ENCODE data around the gene NFAM1.
A peak's percentile ranks its signal among the peaks of the same experiment; 100 is the strongest.

NFAM1 gene

GRCh38 chr22:42414021-42414420 lies 18.2 kb downstream of the NFAM1 start:
- ATAC-seq (replicated peaks) (no peak), DNase-seq (no peak)
- peaks cover 0 to 9% of the 10 kb centered on the region in 2 donors for H3K4me1 Mint-ChIP-seq
- no peaks in the 10 kb centered on the region for H3K36me3 Mint-ChIP-seq
- no peak overlapping the region for H3K27ac Mint-ChIP-seq
- peaks cover 8 to 10% of the 10 kb centered on the region in 2 donors for H3K27me3 Mint-ChIP-seq
- H3K9me3 Mint-ChIP-seq, result no peaks in the 10 kb centered on the region
- H3K4me3 Mint-ChIP-seq, result no peak overlapping the region

- Mint-ChIP-seq H3K9me3 (no peaks in the 10 kb centered on the region), H3K27ac (no peak overlapping the region), H3K27me3 (peaks cover 6 to 7% of the 10 kb centered on the region in 2 donors), H3K4me1 (peaks cover 0 to 7% of the 10 kb centered on the region in 2 donors), H3K36me3 (no peaks in the 10 kb centered on the region), H3K4me3 (no peak overlapping the region)
- ATAC-seq (replicated peaks) (no peak), DNase-seq (no peak)
These were observed 19.4 kb downstream of the NFAM1 start for GRCh38 chr22:42412744-42413333.

- Mint-ChIP-seq H3K4me3 (no peak overlapping the region), H3K27ac (no peak overlapping the region), H3K27me3 (no peaks in the 10 kb centered on the region), H3K9me3 (no peaks in the 10 kb centered on the region), H3K4me1 (peaks cover 0 to 8% of the 10 kb centered on the region in 2 donors), H3K36me3 (peaks cover 2 to 5% of the 10 kb centered on the region in 2 donors)
- ATAC-seq (replicated peaks) (no peak), DNase-seq (no peak)
These were observed 21.5 kb downstream of the NFAM1 start for GRCh38 chr22:42410708-42411107.

- peaks cover 3 to 5% of the 10 kb centered on the region in 2 donors for H3K36me3 Mint-ChIP-seq
- no peak overlapping the region for H3K27ac Mint-ChIP-seq
- no peaks in the 10 kb centered on the region for H3K9me3 Mint-ChIP-seq
- ATAC-seq (replicated peaks) (no peak), DNase-seq (no peak)
- H3K27me3 Mint-ChIP-seq, result no peaks in the 10 kb centered on the region
- H3K4me3 Mint-ChIP-seq, result no peak overlapping the region
- peaks cover 0 to 7% of the 10 kb centered on the region in 2 donors for H3K4me1 Mint-ChIP-seq
These were observed 23.2 kb downstream of the NFAM1 start for GRCh38 chr22:42408810-42409529.

GRCh38 chr22:42408276-42408675 lies 23.9 kb downstream of the NFAM1 start:
- Mint-ChIP-seq H3K9me3 (no peaks in the 10 kb centered on the region), H3K4me3 (no peak overlapping the region), H3K27ac (no peak overlapping the region), H3K4me1 (peaks cover 4 to 8% of the 10 kb centered on the region in 2 donors), H3K27me3 (no peaks in the 10 kb centered on the region), H3K36me3 (peaks cover 3 to 6% of the 10 kb centered on the region in 2 donors)
- no peak for ATAC-seq (replicated peaks)
- DNase-seq, result no peak

DNA sequence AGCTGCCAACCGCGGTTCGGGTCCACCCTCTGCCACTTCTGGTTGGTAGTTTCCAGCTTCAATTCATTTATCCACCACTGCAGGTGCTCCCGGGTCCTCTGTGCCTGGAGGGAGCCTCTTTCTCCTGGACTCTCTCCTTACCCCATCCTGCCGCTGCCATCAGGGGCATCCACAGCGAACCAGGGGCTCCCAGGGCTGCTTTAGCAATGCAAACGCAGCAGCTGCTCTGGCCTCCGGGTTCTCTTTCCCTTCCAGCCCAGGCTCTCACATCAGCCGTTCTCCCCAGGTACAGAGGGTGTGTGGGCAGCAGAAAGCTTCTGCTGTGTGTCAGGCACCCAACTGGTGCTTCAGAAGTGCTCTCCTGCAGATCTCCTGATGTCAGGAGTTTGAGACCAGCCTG lies 27.9 kb downstream of the NFAM1 start:
- Mint-ChIP-seq H3K9me3 (no peaks in the 10 kb centered on the region), H3K36me3 (peaks cover 6 to 15% of the 10 kb centered on the region in 2 donors), H3K4me3 (no peak overlapping the region), H3K4me1 (peaks cover 24 to 29% of the 10 kb centered on the region in 2 donors), H3K27me3 (no peaks in the 10 kb centered on the region), H3K27ac (no peak overlapping the region)
- ATAC-seq (replicated peaks) (no peak), DNase-seq (no peak)

DNA sequence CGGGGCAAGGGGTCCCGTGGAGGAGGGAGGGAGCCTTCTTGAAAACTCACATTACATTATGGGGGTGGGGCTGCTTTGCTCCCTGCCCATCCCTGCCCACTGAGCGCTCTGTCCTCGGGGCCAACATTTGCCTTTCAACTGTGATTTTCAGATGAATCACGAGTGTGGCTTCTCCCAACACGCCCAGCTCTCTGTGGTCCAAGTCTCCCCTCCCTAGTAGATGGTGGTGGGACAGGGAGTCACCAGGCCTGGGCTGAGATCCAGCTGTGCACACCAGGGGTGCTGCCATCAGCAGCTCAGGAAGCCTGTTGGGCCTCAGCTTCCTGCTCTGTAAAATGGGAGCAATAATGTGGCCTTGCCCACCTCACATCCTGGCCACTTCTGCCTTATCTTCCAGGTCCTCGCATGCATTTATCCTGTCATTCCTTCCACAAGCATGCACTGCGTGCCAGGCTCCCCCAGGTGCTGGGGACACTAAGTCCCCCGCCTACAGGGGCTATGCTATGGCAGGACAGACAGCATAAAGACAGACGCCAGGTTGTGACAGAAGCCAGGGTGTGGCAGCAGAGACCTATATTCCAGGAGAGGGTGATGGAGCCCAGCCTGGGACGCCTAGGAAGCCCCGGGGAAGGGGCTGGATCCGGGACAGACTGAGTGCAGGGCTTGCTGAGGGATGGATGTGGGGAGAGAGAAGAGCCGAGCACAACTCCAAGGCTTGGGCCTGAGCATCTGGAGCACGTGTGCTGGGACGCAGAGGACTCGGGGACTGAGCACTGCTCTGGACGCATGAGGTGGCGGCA lies 30.5 kb downstream of the NFAM1 start:
- Mint-ChIP-seq H3K4me3 (no peak overlapping the region), H3K4me1 (peaks cover 38 to 52% of the 10 kb centered on the region in 2 donors), H3K27ac (no peak overlapping the region), H3K36me3 (peaks cover 6 to 15% of the 10 kb centered on the region in 2 donors), H3K9me3 (no peaks in the 10 kb centered on the region), H3K27me3 (no peaks in the 10 kb centered on the region)
- ATAC-seq (replicated peaks) (no peak), DNase-seq (no peak)

DNA sequence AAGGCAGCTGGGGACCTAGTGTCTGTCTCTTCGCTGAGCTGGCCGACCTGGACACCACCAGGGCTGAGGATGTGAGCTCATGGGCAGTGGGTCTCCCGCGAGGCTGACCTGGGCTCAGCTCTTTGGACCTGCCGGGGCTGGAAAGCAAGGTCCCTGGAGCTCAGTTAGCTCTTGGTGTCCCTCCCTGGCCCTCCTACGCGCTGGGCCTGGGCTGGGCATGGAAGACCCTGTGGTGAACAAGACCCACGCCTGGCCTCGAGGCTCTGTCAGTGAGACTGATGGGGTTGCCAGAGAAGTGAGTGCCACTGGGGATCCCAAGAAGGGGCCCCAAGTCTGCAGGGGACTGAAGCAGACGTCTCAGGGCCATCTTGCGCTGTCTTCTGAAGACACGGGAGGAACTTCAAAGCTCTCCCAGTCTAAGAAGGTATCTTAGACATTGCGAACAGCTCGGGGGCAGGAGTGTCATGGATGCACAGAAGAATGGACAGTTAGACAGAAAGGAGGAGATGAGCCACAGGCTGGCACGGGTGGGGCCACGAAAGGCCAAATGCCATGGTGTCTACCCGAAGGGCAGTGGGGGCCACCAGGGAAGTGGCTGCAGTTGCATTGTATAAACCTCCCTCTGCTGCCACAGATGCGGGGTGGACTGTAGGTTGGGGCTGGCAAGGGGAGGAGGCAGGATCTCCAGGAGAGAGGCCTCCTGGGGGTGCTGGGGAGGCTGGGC lies 31.2 kb downstream of the NFAM1 start:
- H3K4me3 Mint-ChIP-seq, result no peak overlapping the region
- no peaks in the 10 kb centered on the region for H3K9me3 Mint-ChIP-seq
- no peaks in the 10 kb centered on the region for H3K27me3 Mint-ChIP-seq
- no peak for DNase-seq
- H3K4me1 Mint-ChIP-seq, result peaks cover 39 to 59% of the 10 kb centered on the region in 2 donors
- H3K36me3 Mint-ChIP-seq, result peaks cover 4 to 9% of the 10 kb centered on the region in 2 donors
- H3K27ac Mint-ChIP-seq, result peak overlapping the region; percentile 9
- ATAC-seq (replicated peaks), result no peak

- Mint-ChIP-seq H3K9me3 (no peaks in the 10 kb centered on the region), H3K36me3 (peaks cover 4 to 9% of the 10 kb centered on the region in 2 donors), H3K27me3 (no peaks in the 10 kb centered on the region), H3K4me3 (no peak overlapping the region), H3K4me1 (peaks cover 40 to 65% of the 10 kb centered on the region in 2 donors), H3K27ac (no peak overlapping the region)
- DNase-seq (no peak), ATAC-seq (replicated peaks) (no peak)
These were observed 32.6 kb downstream of the NFAM1 start for GRCh38 chr22:42399315-42400271.

GRCh38 chr22:42397332-42398249 lies 34.6 kb downstream of the NFAM1 start:
- no peaks in the 10 kb centered on the region for H3K9me3 Mint-ChIP-seq
- H3K36me3 Mint-ChIP-seq, result peaks cover 0 to 6% of the 10 kb centered on the region in 2 donors
- peaks cover 39 to 60% of the 10 kb centered on the region in 2 donors for H3K4me1 Mint-ChIP-seq
- peak; percentile 71 for DNase-seq
- peak; percentile 91 for ATAC-seq (replicated peaks)
- no peaks in the 10 kb centered on the region for H3K27me3 Mint-ChIP-seq
- H3K4me3 Mint-ChIP-seq, result peak overlapping the region; percentile 66 to 83
- peak overlapping the region; percentile 90 for H3K27ac Mint-ChIP-seq

DNA sequence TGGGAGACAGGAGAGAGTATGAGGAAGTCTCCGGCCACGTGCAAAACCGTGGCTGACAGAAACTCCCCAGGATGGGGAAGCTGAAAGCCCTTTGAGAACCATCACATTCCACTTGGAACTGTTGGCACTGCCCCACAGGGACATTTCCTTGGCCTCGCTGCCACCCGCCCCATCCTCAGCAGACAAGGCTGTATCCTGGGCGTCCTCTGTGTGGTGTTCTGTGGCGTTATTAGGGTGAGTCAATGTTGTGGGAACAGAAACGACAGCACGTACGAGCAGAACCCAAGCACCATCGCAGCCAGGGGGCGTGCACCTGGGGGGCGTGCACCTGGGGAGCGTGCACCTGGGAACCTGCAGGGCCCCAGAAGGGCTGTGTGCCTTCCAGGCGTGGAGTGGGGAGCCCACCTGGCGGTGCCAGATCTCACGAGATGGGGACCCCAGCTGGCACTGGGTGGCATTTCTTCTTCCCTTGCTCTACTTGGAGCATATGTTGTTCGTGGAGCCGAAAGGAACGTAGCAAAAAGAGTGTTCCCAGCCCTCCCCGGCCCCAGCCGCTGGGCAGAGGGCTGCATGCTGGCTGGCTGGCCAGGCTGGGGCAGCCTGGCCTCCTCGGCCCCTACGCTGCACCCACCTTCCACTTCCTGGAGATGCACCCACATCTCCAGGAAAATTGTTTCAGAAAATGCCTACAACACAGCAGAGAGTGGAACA lies 35.4 kb downstream of the NFAM1 start:
- no peaks in the 10 kb centered on the region for H3K9me3 Mint-ChIP-seq
- H3K27me3 Mint-ChIP-seq, result peaks cover 0 to 6% of the 10 kb centered on the region in 2 donors
- peak overlapping the region; percentile 66 to 83 for H3K4me3 Mint-ChIP-seq
- peaks cover 36 to 60% of the 10 kb centered on the region in 2 donors for H3K4me1 Mint-ChIP-seq
- H3K36me3 Mint-ChIP-seq, result peaks cover 0 to under 1% of the 10 kb centered on the region in 2 donors
- peak overlapping the region; percentile 90 for H3K27ac Mint-ChIP-seq
- DNase-seq (peak; percentile 35), ATAC-seq (replicated peaks) (peak; percentile 72 to 76)

- Mint-ChIP-seq H3K27ac (no peak overlapping the region), H3K4me3 (no peak overlapping the region), H3K36me3 (no peaks in the 10 kb centered on the region), H3K9me3 (no peaks in the 10 kb centered on the region), H3K4me1 (peaks cover 6 to 15% of the 10 kb centered on the region in 2 donors), H3K27me3 (peaks cover 10 to 56% of the 10 kb centered on the region in 2 donors)
- DNase-seq, result no peak
- no peak for ATAC-seq (replicated peaks)
These were observed 43.1 kb downstream of the NFAM1 start for GRCh38 chr22:42389143-42389542.

All from stimulated activated naive B cell treated with anti-CD40 and anti-IgM and Interleukin-4, amounts not matched to agents 10 μg/mL and 1 μg/mL and 100 μg/mL, for 72 hours (primary cell).